Kidney glomerular epithelial cell (primary cell): ENCODE measurements around the gene PLEKHN1.

Experiments
- DNase-seq: peaks from one replicate; lab custom pipeline; 2025; lab: John Stamatoyannopoulos, UW

PLEKHN1 gene

DNA sequence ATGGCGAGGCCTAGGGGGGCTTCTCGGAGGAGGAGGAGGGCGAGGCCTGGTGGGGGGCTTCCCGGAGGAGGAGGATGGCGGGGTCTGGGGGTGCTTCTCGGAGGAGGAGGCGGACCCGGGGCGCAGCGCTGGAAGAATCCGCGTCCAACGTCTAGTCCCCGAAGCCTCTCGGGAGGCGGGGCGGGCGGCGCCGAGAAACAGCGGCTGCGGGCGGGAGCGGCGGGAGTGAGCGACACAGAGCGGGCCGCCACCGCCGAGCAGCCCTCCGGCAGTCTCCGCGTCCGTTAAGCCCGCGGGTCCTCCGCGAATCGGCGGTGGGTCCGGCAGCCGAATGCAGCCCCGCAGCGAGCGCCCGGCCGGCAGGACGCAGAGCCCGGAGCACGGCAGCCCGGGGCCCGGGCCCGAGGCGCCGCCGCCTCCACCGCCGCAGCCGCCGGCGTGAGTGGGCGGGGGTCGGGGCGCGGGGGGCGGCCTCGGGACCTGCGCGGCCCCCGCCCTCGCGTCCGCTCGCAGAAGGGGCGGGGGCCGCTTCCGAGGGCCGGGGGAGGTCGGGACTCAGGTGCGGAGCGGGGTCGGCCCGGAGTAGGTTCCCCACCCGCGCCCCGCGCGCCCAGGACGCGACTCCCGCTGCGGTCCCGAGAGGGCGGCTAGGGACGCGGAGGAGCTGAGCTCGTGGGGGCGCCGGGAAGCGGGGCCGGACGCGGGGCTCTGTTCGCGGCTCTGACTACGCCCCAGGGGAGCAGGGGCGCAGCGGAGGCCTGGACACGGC lies 5.7 kb upstream of the PLEKHN1 start, which contains the start of gene KLHL17:
KLHL17 (plus strand) TSS at position 222 of the 769 bp plus-strand sequence; CDS start at position 332, 110 bp downstream.
- DNase-seq = peak; percentile 14

DNA sequence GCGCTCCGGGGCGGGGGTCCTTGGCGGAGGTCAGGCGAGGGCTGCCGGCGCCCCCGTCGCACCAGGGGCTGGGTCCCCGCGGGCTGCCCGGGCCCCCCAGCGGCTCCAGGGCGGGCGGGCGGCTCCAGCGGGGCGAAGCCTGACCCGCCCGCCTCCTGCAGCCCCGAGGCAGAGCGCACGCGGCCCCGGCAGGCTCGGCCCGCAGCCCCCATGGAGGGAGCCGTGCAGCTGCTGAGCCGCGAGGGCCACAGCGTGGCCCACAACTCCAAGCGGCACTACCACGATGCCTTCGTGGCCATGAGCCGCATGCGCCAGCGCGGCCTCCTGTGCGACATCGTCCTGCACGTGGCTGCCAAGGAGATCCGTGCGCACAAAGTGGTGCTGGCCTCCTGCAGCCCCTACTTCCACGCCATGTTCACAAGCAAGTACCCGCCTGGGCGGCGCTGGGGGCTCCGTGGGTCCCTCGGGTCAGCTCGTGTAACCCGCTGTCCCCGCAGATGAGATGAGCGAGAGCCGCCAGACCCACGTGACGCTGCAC lies 5.1 kb upstream of the PLEKHN1 start:
- DNase-seq = no peak

DNA sequence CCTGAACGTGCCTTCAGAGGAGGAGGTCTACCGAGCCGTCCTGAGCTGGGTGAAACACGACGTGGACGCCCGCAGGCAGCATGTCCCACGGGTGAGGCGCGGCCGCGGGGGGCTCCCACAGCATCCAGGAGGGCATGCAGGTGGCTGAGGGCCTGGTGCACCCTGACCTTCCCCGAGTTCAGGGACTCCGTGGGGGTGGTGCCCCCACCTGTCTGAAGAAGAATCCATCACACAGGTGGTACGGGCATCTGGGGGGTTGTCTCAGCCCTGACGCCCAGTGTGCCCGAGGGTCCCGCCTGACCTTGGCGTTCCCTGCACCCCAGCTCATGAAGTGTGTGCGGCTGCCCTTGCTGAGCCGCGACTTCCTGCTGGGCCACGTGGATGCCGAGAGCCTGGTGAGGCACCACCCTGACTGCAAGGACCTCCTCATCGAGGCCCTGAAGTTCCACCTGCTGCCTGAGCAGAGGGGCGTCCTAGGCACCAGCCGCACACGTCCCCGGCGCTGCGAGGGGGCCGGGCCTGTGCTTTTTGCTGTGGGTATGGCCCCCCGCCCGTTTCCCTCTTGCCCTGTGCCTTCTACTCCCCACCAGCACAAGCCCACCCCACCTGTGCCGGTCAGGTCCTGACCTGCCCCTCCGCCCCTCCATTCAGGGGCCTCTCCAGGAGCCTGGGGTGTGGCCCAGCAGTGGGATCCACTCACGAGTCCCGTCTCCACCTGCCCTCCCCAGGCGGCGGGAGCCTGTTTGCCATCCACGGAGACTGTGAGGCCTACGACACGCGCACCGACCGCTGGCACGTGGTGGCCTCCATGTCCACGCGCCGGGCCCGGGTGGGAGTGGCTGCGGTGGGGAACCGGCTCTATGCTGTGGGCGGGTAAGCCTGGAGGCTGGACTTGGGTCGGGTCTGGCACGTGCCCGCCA lies 3.6 kb upstream of the PLEKHN1 start:
- no peak for DNase-seq

DNA sequence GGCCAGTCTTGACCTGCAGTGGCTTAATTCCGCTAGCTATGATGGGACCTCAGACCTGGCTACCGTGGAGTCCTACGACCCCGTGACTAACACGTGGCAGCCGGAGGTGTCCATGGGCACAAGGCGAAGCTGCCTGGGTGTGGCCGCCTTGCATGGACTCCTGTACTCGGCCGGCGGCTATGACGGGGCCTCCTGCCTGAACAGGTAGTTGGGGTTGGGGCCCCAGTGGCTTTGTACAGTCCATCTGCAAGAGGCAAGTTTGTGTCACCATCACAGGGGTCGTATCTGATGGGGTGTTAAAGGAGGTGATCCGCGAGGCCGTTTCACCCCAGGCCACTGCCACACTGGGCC lies 3.0 kb upstream of the PLEKHN1 start:
- no peak for DNase-seq

DNA sequence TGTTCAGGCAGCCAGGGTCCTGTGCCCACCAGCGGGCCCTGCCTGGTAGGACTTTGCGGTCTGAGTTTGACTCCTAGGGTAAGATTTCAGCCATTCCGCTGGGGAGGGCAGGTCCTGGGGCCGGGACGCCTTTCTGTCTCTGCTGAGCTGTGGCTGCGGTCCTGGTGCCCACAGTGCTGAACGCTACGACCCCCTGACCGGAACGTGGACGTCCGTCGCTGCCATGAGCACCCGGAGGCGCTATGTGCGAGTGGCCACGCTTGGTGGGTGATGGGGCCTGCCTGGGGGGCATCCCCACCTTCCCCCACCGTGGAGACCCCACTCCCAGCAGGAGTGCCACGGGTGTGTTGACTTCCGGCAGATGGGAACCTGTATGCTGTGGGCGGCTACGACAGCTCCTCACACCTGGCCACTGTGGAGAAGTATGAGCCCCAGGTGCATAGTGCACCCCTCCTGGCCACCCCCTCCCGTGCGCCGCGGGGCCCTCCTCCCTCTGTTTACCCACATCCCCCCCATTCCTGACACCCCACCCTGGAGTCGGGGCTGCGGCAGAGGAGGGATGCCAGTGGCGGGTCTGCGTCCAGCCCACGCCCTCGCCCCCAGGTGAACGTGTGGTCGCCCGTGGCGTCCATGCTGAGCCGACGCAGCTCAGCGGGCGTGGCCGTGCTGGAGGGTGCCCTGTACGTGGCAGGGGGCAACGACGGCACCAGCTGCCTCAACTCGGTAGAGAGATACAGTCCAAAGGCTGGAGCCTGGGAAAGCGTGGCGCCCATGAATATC lies 2.3 kb upstream of the PLEKHN1 start:
- DNase-seq = no peak

DNA sequence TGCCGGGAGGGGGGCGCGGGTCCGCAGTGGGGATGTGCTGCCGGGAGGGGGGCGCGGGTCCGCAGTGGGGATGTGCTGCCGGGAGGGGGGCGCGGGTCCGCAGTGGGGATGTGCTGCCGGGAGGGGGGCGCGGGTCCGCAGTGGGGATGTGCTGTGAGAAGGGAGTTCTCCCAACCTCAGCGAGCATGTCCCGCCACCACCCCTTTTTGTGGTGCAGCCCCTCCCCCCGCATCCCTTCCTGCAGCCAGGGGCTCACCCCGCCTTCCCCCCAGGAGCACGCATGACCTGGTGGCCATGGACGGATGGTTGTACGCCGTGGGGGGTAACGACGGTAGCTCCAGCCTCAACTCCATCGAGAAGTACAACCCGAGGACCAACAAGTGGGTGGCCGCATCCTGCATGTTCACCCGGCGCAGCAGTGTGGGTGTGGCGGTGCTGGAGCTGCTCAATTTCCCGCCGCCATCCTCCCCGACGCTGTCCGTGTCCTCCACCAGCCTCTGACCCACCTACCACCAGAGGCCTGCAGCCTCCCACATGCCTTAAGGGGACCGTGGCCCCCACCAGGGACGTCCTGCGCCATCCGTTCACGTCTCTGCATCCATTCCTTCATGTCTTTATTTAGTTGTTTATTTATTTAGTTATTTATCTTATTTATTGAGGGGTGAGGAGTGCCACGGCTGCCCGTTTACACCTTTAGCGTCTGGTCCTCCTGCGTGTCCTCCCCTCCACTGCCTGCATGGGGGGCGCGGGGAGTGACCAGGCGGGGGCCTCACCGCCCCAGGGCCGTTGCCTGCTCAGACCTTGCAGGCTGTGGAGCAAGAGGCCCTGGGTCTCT lies 1.4 kb upstream of the PLEKHN1 start:
- no peak for DNase-seq

DNA sequence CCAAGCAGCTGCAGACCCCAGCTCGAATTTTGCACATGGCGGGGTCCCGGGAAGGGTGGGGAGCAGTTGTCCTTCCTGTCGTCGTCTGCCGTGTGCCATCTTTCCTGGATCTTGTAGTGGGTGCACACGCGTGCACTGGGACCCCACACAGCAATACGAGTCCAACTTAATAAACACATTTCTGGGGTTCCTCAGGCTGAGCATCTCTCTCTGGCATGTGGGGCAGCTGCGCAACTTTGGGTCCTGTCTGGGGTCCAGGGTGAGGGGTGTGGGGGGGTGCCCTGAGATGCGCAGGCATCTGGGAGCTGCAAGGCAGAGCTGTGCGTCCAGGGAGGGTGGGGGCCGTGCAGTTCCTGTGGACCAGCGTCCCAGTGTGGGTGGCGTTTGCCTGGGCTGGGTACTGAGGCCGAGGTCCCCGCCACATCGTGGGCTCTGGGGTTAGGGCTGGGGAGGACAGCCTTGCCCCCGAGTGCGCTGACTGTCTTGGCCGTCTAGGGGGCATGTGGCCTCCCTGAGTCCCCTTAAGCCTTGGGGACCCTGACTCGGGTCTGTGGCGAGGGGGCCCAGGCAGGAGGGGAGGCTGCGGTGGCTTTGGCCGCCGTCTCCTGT lies 652 bp upstream of the PLEKHN1 start:
- DNase-seq = no peak

DNA sequence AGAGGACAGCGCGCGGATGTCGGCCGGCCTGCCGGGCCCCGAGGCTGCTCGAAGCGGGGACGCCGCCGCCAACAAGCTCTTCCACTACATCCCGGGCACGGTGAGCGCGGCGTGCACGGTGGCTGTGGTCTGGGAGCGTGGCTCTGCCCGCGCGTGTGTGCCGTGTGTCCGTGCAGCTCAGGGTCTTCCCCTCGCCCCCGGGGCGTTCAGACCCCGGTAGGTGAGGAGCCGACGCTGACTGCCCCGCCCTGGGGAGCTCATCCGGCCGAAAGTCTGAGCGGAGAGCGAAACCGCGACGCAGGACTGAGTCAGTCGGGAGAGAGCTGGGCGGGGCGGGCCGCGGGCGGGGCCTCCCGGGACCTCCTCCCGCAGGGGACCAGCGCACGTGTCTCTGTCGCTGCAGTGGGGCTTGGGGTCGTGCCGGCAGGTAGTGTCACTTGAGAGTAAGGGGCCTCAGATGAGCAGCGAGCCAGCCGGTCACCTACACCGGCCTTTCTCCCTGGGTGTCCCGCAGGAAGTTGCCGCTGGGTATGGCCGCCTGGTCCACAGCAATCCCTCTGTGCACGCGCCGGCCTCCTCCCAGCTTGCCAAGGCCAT lies 520 bp downstream of the PLEKHN1 start:
- peak; percentile 27 for DNase-seq

DNA sequence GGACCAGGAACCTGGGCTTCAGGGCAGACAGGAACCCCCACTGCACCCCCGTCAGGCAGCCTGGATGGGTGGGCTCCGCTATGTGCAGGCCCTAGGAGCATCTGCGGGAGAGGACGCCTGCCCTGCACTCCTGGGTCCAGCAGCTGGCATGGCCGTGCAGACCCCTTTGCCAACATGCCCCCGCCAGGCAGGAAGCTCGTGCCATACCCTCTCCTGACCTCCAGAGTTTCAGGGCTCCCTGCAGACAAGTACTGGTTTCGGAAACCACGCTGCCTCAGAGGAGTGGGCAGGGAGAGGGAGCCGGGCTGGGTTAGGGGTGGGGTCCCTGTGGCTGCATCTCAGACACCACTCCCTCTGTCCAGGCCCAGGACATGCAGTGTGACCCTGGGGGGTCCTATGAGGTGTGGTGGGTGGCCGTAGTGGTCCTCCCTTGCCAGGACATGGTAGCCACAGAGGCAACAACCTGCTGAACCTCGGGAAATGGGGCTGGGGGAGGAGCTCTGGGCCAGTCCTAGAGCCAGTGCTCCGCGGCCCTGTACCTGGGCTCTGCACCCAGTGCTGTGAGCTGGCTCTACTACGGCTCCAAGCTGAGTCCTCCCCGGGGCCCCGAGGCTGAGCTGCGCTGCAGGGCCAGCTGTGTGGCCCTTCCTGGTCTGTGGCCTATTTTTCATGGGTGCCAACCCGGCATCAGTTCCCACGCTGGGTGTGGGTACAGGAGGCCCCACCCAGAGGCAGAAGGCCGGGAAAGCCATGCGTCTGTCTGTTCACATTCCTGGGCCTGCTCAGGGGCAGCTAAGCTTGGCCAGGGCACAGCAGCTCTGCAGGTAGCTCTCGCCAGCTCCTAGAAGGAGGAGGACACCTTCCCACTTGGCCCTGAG lies 1.4 kb downstream of the PLEKHN1 start:
- no peak for DNase-seq

DNA sequence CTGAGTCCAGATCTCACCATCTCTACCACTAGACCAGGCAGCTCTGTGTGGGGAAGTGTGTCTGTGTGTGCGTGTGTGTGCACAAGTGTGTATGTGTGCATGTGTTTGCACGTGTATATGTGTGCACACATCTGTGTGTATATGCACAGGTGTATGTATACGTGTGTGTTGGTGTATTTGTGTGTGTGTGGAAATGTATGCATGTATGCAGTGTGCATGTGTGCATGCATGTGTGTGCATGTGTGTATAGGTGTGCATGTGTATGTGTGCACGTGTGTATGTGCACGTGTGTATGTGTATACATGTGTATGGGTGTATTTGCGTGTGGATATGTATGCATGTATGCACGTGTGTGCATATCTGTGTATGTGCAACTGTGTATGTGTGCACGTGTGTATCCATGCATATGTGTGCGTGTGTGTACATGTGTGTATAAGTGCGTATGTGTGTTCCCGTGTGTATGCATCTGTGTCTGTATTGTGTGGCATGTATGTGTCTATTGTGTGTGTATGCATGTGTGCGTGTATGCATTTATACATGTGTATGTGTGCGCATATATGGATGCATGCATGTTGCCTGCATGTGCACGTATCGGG lies 3.1 kb downstream of the PLEKHN1 start:
- no peak for DNase-seq

DNA sequence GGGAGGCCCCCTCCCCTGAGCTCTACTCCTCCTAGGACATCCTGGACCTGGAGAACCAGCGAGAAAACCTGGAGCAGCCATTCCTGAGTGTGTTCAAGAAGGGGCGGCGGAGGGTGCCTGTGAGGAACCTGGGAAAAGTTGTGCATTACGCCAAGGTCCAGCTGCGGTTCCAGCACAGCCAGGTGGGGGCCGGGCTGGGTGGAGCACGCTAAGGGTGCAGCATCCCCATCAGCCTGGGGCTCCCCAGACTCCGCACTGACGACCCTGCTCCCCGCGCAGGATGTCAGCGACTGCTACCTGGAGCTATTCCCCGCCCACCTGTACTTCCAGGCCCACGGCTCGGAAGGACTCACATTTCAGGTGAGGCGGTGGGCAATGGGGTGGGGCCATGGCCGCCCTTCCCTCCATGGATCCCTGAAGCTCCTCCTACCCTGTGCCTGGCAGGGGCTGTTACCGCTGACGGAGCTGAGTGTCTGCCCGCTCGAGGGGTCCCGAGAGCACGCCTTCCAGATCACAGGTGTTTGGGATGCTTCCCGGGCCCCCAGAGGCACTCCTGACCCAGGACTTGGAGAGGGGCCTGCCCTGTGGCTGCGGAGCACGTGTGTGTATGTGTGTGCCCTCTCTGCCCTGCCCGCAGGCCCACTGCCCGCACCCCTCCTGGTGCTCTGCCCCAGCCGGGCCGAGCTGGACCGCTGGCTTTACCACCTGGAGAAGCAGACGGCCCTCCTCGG lies 4.1 kb downstream of the PLEKHN1 start:
- DNase-seq = no peak

DNA sequence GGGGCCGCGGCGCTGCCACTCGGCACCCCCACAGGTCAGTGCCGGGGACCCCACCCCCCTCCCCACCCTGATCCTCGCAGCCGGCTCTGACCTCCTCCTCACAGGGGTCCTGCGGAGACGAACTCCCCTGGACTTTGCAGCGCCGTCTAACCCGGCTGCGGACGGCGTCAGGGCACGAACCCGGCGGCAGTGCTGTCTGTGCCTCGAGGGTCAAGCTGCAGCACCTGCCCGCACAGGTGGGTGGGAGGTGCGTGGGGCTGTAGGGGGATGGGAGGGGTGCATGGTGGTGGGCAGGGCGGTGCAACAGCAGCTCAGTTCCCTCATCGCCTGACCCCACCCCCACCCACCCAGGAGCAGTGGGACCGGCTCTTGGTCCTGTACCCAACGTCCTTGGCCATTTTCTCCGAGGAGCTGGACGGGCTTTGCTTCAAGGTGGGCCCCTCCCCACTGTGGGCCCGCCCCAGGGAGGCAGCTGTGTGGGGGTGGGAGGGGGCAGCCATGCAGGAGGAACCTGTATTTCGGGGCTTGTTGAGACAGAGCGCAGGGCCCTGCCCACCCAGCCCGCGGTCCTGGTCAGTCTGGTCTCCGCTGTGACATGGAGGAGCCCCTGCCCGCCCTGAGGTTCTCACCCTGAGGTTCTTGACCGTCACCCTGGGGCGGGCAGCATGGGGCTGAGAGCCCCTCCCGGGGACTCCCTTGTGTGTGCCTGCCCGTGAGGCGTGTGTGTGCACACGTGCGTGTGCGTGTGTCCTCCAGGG lies 4.9 kb downstream of the PLEKHN1 start:
- DNase-seq = no peak

DNA sequence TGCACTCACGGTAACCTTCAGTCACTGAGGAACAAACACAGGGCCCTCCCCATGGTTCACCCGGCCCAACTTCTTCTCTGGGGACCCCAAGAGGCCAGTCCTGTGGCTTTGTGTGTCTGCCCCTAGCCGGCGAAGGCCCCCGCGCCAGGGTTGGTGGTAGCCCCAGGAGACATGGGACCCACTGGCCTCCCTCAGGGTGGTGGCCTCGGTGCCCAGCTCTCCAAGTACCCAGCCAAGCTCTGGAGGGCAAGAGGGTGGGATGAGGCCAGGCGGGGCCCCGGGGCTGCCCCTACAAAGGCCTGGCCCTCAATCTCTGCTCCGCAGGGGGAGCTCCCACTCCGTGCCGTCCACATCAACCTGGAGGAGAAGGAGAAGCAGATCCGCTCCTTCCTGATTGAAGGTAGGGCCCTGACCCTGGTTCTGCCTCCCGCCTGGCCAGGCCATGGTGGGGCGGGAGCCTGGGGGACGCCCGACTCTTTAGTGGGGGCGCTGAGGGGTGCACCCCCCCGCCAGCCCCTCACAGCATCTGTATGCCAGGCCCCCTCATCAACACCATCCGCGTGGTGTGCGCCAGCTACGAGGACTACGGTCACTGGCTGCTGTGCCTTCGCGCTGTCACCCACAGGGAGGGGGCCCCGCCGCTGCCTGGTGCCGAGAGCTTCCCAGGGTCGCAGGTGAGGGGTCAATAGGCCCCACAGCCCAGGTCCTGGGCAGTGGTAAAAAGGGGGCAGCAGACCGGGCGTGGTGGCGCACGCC lies 5.6 kb downstream of the PLEKHN1 start:
- DNase-seq = no peak

DNA sequence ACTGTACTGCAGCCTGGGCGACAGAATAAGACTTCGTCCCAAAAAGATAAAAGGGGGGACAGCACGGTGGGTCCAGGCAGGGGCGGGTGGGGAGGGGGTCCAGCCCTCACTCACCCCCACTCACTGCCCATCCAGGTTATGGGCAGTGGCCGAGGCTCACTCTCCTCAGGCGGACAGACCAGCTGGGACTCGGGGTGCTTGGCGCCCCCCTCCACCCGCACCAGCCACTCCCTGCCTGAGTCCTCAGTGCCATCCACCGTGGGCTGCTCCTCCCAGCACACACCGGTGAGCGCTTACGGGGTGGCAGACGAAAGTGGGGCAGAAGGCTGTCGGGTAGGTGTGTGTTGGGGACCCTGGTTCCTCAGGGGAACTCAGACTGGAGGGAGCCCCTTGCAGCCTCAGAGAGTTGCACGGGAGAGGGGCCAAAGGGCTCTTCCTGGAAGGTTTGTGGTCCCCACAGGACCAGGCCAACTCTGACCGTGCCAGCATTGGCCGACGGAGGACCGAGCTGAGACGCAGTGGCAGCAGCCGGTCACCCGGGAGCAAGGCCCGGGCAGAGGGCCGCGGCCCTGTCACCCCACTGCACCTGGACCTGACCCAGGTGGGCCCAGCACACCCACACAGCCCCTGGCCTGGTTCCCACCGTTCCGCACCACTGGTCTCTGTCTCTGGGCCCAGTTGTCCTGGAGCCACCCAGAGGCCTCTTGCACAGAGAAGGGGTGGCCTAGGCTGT lies 6.6 kb downstream of the PLEKHN1 start:
- no peak for DNase-seq

DNA sequence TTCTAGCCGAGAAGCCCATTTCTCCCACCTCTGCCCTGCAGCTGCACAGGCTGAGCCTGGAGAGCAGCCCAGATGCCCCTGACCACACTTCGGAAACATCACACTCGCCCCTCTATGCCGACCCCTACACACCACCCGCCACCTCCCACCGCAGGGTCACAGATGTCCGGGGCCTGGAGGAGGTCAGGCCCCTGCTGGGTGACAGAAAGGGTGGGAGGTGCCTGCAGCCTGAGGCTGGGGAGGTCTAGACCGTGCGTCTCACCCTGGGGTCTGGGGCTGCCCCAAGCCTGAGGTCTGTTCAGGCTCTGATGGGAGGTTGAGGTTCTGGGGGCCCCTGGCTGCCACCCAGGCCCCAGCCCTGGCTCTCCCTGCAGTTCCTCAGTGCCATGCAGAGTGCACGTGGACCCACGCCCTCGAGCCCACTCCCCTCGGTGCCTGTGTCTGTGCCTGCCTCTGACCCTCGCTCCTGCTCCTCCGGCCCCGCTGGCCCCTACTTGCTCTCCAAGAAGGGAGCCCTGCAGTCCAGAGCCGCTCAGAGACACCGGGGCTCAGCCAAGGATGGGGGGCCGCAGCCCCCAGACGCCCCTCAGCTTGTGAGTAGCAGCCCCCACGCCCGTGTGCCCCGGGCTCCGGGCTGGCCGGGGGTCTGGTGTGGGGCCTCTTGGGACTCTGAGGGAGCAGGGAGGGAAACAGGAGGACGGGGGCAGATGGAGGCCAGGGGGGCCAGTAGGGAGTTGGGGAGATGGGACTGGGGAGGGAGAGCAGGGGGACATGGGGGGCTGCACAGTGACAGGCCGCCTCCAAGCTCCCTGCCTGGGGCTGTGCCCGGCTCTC lies 7.4 kb downstream of the PLEKHN1 start:
- no peak for DNase-seq
